Activated effector memory CD4-positive, alpha-beta T cell treated with Interleukin-2 at 50 U/mL for 16 hours (primary cell): ENCODE data around the gene CRY2.
"Not testable (repeated sequence)": the region's sequence is repeated elsewhere in the genome, so short reads cannot be mapped to it uniquely, and the experiment has no call there.

ENCODE experiments used
- DNase-seq: peaks from one replicate; pipeline ENCODE4 v3.0.0-alpha.2; 2020

Gene CRY2

DNA sequence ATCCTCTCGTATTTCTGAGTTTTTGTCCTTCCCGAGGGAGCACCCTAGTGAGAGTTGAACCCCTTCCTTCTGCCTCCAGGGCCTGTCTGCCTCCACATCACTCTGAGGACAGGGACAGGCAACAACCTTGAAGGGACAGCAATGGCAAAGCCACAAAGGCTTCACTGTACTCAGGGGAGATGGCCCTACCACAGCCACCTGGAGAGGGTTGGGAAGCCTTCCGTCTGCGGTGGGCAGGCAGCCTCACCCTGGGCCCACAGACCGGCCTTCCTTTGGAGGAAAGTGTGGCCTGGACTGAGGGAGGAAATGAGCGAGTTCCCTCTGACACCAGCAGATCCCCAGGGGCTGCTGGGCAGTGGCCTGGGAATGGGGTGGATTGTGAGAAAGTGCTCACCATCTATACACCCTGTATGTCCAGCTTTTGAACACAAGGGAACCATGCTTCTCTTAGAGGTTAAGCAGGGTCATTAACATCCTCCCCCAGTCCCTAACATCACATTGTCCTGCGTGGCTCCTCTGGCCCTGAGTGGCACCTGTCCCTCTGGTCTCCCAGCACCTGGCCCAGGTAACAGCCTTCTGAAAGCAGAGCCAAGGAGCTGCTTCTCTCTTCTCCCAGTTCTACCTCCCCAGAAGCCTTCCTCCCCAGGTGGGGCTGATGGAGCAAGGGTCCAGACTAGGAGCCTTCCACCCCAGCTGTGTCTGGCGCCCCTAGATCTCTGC is 35.5 kb upstream of the CRY2 start:
- no peak for DNase-seq

DNA sequence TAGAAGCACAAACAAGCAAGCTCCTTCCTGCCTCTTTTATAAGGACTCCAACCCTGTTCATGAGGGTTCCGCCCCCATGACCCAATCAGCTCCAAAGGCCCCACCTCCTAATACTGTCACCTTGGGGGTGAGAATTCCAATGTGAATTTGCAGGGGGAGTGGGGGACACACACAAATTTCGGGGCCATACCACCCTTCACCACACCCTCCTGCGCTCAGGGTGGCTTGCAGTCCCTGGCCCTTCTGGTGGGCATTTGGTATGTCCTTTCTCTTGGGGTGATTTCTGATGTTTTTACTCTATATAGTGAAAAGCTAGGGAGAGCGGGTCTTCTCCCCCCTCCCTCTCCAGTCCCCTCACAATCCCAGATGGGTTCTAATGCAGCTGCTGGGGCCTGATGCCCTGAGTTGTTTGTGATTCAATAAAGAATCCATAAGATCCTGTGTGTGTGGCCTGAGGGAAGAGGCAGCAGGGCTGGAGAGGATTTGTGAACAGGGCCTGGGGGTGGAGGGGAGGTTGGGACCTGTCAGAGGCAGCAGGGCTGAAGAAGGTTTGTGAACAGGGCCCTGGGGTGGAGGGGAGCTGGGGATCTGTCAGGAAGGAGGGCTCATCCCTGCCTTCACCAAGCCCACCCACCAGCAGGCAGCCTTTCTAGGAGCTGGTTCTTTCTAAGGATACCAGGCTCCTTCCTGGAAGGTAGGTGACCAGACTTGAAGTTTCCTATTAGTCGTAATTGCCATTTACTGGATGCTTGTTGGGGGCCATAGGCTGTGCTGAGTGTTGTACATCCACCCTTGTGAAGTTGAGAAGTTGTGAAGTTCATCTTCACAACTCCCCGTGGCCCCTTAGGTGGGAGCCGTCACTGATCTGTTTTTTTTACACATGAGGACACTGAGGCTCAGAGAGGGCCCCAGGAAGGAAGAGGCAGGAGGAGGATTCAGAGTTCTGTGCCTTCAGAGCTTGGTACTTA is 34.4 kb upstream of the CRY2 start:
- DNase-seq: no peak

DNA sequence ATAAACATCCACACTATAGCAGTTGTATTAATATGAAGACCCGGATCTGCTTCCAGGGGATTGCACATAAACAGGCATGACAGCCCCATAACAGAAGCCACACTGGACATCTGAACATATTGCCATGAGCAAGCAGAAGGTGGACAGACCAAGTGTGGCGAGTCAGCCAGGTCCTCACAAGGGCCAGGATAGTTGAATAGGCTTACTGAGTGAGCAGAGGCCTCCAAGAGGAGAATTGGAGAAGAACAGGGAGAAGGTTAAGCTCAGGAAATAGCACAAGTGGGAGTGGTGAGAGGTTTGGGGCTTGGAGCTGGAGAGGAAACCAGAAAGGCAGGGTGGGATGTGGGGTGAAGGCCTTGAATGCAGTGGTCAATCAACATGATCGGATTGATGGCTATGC is 31.5 kb upstream of the CRY2 start:
- DNase-seq: no peak

DNA sequence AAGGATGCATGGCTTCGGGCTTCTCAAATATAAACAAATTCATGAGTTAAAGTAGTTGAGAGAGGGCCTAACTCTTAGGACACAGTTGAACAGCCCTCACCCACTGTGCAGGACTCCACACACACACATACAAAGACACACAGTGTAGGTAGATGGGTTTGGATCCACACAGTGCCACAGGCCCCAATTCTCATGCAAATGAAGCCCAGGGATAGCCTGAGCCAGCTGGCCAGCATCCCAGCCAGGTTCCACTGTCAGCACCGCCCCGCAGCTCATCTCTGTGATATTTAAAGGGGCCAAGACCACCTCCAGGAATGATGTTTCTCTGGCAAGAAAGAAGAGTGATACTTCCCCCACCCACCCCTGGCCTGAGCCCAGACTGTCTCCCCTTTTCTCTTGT is 30.7 kb upstream of the CRY2 start:
- DNase-seq: no peak

DNA sequence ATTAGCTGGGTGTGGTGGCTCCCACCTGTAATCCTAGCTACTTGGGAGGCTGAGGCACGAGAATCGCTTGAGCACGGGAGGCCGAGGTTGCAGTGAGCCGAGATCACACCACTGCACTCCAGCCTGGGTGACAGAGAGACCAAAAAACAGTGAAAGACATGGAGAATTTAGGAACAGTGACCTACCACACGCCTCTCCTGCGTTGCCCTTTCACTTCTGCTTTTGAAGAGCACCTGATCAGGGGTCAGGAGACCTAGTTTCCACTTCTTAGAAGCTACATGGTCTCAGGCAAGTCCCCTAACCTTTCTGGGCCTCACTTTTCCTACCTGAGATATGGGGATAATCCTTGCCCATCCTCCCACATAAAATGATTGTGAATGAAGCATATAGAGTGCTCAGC is 30.1 kb upstream of the CRY2 start:
- no peak for DNase-seq

DNA sequence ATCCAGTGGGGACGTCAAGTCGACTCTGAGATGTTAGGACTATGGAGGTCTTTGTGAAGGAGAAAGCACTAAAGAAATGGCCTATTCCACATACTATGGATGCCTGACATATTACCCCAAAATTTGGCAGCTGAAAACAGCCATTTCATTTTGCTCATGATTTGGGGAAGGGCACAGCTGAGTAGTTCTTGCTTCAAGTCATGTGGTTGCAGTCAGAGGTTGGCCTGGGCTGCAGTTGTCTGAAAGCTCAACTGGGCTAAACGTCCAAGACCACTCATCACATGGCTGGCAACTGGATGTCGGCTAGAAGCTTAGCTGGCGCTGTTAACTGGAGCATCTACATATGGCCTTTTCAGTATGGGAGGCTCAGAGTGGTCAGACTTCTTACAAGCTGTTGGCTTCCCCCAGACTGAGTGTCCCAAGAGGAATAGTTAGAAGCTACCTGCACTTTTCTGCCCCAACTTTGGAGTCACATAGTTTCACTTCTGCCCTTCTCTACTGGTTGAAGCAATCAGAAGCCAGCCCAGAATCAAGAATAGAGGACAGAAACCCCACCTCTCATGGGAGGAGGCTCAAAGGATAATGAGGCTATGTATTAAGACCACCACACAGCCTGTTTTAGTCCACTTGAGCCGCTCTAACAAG is 28.2 kb upstream of the CRY2 start:
- DNase-seq: no peak

DNA sequence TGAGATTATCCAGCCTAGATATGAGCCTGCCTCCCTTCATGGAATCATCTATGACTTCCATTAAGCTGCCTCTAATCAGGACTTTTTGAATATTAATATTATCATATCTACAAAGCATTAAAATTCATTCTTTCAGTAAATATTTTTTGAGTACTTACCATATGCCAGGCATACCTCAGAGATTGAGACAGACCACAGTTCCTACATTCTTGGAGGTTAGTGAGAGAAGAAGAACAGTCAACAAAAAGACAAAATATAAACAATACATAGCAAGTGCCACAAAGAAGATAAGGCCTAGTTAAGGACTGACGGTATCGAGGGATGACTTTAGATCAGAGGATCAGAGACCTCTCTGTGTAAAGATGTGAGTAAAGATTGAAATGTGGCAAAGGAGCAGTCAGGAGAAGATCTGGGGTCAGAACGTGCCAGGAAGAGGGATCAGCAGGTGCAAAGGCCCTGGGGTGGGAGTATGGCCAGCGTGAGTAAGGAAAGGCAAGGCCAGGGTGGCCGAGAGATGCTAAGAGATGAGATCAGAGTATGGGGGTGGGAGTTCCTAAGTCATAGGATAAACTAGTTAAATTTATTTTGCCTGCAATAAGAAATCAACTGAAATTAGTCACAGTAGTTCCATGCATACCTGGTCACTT is 26.9 kb upstream of the CRY2 start:
- DNase-seq: no peak

DNA sequence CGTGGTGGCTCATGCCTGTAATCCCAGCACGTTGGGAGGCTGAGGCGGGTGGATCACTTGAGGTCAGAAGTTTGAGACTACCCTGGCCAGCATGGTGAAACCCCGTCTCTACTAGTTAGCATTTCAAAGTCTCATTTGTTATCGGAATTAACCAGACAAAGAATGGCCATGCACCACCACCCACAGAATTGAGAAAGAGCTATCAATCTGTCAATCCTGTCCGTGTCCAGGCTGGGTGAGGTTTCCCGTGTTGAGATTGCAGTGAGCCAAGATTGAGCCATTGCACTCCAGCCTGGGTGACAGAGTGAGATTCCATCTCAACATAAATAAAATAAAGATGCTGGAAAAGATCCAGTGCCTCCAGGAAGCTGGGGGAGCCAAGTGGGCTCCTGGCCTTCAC is 20.8 kb upstream of the CRY2 start:
- DNase-seq: not testable (repeated sequence)

DNA sequence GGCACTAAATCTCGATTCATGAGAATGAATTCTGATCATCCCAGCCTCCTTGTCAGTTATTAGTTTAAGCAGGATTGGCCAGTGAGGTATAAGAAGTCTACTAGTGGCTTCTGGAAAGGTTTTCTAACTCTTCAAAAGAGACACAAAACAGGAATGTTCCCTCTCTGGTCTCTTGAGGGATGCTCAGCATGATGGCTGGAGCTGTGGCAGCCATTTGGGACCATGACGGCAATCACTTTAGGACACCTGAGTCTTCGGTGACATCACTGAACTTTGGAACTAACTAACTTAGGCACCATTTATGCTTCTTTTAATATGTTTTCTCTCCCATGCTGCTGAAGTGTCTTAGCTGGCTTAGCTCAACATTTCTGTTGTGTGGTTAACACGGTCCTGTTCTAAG is 20.2 kb upstream of the CRY2 start:
- no peak for DNase-seq

DNA sequence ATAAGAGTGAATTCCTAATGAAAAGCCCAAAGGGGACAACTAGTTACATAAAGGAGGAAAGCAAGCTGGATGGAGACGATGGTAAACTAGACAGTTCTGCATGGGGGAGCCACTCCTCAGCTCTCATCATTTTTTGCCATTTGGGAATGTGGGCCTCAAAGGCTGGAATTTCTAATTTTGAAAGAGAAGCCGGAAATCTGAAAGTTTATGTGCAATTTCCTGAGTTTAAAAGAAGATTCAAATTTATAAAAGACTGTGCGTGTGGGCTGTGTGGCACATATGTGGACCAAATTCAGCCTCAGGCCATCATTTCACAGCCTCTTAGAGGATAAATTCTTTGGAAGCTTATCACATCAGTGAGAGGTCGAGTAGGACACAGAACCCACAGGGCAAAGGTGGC is 18.3 kb upstream of the CRY2 start:
- no peak for DNase-seq

DNA sequence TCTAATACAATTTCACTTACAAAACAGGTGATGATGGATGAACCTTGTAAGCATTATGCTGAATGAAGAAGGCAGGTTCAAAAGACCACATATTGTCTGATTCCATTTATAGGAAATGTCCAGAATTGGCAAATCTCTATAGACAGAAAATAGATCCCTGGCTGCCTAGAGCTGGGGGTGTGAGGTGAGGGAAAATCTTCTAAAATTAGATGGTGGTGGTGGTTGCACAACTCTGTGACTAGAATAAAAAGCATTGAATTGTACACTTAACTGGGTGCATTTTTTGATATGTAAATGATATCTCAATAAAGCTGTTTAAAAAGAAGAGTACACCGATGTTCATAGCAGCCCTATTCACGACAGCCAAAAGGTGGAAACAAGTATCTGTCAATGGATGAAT is 16.7 kb upstream of the CRY2 start:
- DNase-seq: no peak

DNA sequence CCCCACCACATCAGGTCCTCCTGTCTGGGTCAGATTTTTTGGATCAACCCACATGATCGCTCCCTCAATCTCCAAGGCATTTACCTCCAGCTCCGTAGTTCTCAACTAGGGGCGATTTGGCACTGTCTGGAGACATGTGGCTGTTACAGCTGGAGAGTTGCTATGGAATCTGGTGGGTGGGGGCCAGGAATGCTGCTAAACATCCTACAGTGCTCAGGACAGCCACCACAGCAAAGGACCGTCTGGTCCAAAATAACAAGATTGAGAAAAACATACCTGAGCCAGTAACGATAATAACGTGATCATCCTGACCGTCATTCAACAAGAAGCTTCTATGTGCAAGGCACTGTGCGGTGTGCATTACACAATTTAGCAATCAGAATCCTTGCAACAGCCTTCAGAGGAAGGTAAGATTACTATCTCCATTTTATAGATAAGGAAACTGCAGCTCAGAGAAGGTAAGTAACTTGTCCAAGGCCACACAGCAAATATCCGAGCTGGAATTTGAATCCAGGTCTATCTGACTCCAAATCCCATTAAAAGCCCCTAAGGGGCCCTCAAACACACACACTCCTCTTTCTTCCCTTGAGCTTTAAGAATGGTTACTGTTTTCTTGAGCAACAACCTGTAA is 14.3 kb upstream of the CRY2 start:
- DNase-seq: no peak

DNA sequence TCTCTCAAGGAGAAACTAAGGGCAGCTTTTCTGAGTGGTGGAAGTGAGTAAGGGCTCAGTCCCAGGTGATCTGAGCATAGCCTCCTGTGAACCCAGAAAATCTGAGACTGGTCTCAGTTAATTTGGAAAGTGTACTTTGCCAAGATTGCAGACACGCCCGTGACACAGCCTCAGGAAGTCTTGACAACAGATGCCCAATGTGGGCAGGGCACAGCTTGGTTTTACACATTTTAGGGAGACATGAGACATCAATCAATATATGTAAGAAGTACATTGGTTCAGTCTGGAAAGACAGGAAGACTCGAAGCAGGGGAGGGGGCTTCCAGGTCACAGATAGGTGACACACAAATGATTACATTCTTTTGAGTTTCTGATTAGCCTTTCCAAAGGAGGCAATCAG is 13.5 kb upstream of the CRY2 start:
- no peak for DNase-seq

DNA sequence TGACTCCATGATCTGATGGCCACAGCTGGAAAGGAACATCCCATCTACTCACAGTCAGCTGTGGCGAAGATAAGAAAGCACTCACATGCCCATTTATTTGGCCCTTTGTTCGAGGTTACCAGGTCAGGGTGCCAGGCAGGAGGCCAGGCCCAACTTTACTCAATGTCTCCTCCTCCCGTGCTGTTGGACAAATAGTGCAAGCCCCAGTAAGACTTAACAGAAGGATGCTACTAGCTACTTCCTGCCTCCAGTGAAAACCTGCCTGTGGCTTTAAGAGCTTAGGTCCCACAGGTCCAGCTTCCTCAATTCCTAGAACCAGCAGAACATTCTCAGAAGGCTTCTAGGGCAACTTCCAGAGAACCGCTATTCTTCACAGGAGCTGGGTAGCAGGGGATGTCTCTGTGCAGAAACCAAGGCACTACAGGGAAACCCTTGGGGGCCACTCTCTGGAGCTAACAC is 12.9 kb upstream of the CRY2 start:
- DNase-seq: peak; percentile 10

DNA sequence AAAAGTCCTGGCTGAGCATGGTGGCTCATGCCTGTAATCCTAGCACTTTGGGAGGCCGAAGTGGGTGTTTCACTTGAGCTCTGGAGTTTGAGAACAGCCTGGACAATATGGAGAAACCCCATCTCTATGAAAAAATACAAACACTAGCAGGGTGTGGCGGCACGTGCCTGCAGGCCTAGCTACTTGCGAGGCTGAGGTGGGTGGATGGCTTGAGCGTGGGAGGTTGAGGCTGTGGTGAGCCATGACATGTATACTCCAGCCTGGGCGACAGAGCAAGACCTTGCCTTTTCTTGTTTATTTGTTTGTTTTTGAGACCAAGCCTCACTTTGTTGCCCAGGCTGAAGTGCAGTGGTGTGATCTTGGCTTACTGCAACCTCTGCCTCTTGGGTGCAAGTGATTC is 8.1 kb upstream of the CRY2 start:
- no peak for DNase-seq

DNA sequence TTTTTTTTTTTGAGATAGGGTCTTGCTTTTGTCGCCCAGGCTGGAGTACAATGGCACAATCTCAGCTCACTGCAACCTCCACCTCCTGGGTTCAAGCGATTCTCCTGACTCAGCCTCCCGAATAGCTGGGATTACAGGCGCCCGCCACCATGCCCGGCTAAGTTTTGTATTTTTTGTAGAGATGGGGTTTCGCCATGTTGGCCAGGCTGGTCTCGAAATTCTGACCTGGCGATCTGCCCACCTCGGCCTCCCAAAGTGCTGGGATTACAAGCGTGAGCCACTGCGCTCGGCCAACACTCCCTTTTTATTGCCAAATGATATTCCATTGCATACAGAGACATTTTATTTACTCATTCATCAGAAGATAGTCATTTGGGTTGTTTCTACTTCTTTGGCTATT is 7.0 kb upstream of the CRY2 start:
- not testable (repeated sequence) for DNase-seq

DNA sequence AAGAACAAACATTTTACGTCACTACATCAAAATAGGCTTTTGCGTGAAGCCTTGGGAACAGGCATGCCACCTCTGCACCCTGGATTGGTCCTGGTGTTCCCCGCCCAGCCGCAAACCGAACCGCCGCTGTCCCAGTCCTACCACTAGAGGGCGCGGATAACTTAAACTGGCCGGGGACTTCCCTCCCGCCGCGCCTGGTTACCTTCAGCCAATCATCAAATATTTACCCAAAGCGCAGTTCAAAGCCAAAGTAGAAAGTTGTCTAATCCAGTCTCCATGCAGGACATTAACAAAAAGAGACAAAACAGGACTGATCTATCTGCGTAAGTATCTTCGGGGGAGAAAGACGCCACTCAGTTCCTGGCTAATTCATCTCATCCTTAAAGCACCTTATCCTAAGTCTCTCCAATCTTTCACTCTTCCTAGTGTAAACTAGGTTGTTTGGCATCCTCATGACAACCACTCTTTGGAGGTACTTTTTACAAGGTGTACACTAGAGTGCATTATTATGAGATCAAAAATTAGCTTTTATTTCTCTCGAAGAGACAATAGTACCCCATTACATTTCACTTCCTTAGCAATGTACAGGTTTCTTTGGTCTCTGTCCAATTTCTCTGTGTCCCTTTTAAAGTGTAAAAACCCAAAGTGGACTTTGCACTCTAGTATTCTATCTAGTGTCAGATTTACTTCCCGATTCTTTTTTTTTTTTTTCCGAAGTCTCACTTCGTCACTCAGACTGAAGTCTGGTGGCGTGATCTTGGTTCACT is 3.9 kb upstream of the CRY2 start:
- DNase-seq: peak; percentile 74

DNA sequence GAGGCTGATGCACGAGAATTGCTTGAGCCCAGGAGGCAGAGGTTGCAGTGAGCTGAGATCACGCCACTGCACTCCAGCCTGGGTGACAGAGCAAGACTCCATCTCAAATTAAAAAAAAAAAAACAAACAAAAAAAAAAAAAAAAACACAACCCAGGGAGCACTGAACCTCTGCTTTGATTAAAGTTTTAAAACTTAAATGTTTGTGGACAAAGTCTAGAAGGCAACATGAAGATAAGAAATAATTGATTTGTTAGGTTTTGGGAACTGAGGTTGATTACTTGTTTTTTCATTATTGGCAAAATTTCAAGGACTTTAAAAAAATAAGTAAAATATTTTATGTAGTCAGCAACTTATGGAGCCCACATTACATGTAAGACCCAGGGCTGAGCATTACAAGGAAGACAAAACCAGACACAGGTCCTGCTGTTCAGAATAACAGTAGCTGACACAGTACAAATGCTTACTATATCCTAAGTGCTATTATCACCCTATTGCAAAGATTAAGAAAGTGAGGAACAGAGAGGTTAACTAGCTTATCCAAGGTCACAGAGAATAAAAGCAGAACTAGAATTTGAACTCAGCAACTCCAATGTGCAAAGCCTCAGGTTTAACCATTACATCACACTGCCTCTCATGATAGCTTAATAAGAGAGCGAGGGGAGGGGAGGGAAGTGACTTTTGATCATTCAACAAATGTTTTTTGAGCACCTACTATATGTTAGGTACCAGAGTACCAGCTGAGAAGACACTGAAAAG is 2.3 kb upstream of the CRY2 start:
- DNase-seq: no peak

DNA sequence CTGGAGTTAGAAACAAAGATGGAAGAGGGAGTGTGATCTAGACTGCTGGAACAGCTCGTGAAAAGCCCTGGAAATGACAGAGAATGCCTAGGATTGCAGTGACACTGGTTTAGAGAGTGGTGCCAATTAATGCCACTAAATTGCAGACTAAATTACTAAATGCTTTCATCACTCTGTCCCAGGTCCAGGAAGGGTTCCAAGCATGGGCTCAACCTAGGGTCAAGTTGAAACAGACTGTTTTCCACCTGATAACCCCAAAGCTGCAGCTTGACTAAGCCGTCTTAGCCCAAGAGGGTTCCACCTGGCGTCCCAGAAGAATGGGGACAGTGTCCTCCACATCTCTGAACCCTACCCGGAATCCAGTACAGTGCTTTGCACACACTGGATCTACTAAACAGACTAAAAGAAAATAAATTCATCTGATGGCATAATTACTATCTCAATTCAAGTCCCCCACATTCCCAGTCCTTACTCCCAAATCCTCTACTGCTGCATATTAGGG is 1.1 kb upstream of the CRY2 start:
- DNase-seq: no peak

DNA sequence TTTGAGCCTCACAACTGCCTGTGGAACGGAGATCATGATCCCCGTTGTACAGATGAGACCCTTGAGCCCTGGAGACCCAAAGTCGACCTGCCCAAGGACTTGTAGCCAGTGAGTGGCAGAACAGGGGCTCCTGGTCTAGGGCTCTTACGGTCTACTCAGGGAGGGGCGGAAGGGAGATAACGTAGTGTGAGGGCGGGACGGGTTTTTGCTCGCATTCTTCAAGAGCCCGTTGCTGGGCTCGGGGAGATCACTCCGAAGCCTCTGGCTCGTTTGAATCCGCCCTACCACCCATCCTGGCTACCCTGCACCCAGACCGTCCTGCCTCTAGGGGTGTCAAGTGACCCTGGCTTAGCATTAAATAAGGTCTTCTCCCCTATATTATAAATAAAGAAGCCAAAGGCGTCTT is 639 bp downstream of the CRY2 start:
- DNase-seq: no peak

DNA sequence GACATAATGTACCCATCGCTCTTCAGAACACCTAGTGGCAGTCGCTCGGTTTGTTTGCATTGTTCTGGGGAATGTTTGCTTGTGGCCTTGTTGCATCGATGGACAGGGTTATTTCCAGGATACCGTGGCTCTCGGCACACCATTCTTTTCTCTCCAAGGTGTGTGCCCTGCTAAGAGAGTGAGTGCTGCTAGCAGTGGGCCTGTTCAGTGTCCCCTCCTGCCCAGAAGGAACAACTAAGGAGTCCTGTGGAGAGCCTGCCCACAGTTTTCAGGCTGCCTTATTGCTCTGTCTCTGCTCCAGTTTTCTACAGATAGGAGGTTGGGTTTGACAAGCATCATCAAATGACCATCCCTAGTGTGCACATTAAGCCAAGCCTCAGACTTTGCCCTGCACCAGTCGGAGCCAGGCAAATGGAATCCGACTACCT is 1.4 kb downstream of the CRY2 start:
- DNase-seq: no peak
